H1 (cell line): ENCODE data around the gene NELL1. TPM values are rescaled to one million over a fixed set of nuclear protein-coding genes. Genes with fewer than 3 reads are reported as not detected.

ENCODE experiments used
- BRCA1 ChIP-seq: IDR thresholded peaks from 2 replicates; pipeline ENCODE4 v1.6.1; 2012; ENCODE audit warnings: low read depth, low read length, improper control_type of control experiment
- CBX8 ChIP-seq: fragments of 300-800, 300-1000 bp; sonication (generic); IDR thresholded peaks from 2 replicates; pipeline ENCODE4 v1.7.1; 2016; ENCODE audit warnings: low read depth, low read length, borderline replicate concordance
- SAP30 ChIP-seq: fragments of 300-600 bp; sonication (generic); IDR thresholded peaks from 2 replicates; pipeline ENCODE4 v1.7.1; 2012; ENCODE audit warnings: low read length, moderate library complexity, mild to moderate bottlenecking, inconsistent platforms; ENCODE audit not compliant: insufficient read depth, insufficient replicate concordance
- SIN3A ChIP-seq, 2 experiments: IDR thresholded peaks in 1 of 2; conservative IDR thresholded peaks in 1 of 2; 2 replicates each; pipeline ENCODE4 v1.6.1; 2011 to 2012; ENCODE audit warnings: low read length in 2 of 2, improper control_type of control experiment in 1 of 2, low read depth in 1 of 2, mild to moderate bottlenecking in 1 of 2
- polyA plus RNA-seq, 7 experiments: library from polyadenylated mRNA; depleted of rRNA in 3 of 7; stranded (reverse) in 5 of 7; unstranded in 2 of 7; fragments of >200 nt in 5 of 7; fragments of 200-250 nt in 2 of 7; gene quantifications; 1 replicate in 5 of 7; 2 replicates in 1 of 7; 4 replicates in 1 of 7; pipeline versions ENCODE4 v1.2.1 to v1.2.3, GENCODE V29; 2011 to 2013; ENCODE audit warnings: missing spikeins in 2 of 7, mixed read lengths in 2 of 7
- total RNA-seq: library from RNA; stranded (reverse); fragmentation: NEBNext Ultra II Directional; extraction: Animal tissue kit (Norgen Biotek cat#: 25700); gene quantifications from 2 replicates; pipeline ENCODE4 v1.2.1, GENCODE V29; 2021

The NELL1 gene
- total and polyA plus RNA-seq, 2 of the 8 experiments (the other 6 are each of a cell fraction or from before 2014, with no cell fraction given): 0.21 TPM; not detected in 1

- TF ChIP-seq SAP30 (no peak), SIN3A (conservative IDR thresholded peaks at IDR 0.05 in 1 of 2, IDR thresholded peaks at IDR 0.05 in 1 of 2; ENCODE audit: low read depth in 1 of 2, low read length in 2 of 2) (no peak), CBX8 (no peak), BRCA1 (no peak)
Observed at GRCh38 chr11:20754933-20755332, 85.5 kb downstream of the NELL1 start (continued).
